HEK293T (cell line): Measurements from ENCODE around the gene NFIA.

ENCODE experiments used
- CTCF ChIA-PET: fragments of 350-600 bp; formaldehyde crosslinking; extraction: SDS; loops from one replicate; lab custom pipeline; 2021; ENCODE audit warnings: antibody characterized with exemption, inconsistent platforms; lab: Yijun Ruan, JAX
- POLR2A ChIA-PET: fragments of 350-600 bp; formaldehyde crosslinking; extraction: SDS; loops from one replicate; lab custom pipeline; 2020; ENCODE audit warnings: antibody characterized with exemption, inconsistent platforms; lab: Yijun Ruan, JAX
- DNase-seq: peaks from one replicate; pipeline ENCODE4 v3.0.0; 2012; ENCODE audit warnings: mixed read lengths; ENCODE audit errors: extremely low spot score
- ARNT ChIP-seq: fragments of 450-650 bp; IDR thresholded peaks from 2 replicates; pipeline ENCODE4 v1.6.1; 2017; ENCODE audit warnings: mild to moderate bottlenecking
- BHLHE40 ChIP-seq: fragments of 450-650 bp; IDR thresholded peaks from 2 replicates; pipeline ENCODE4 v1.6.1; 2016; ENCODE audit warnings: mild to moderate bottlenecking, moderate library complexity, borderline replicate concordance
- CTBP1 ChIP-seq: fragments of 450-650 bp; IDR thresholded peaks from 2 replicates; pipeline ENCODE4 v1.6.1; 2016; ENCODE audit warnings: borderline replicate concordance
- ELF4 ChIP-seq: fragments of 450-650 bp; IDR thresholded peaks from 2 replicates; pipeline ENCODE4 v1.6.1; 2017; ENCODE audit warnings: antibody characterized with exemption
- FOXA1 ChIP-seq: fragments of 450-650 bp; IDR thresholded peaks from 2 replicates; pipeline ENCODE4 v1.6.1; 2016; ENCODE audit warnings: mild to moderate bottlenecking
- FOXK2 ChIP-seq: fragments of 450-650 bp; IDR thresholded peaks from 2 replicates; pipeline ENCODE4 v1.6.1; 2016; ENCODE audit warnings: mild to moderate bottlenecking
- FOXM1 ChIP-seq: fragments of 450-650 bp; IDR thresholded peaks from 2 replicates; pipeline ENCODE4 v1.6.1; 2017; ENCODE audit warnings: mild to moderate bottlenecking, borderline replicate concordance
- HDGF ChIP-seq: fragments of 450-650 bp; IDR thresholded peaks from 2 replicates; pipeline ENCODE4 v1.6.1; 2017; ENCODE audit warnings: antibody characterized with exemption, borderline replicate concordance
- L3MBTL2 ChIP-seq: fragments of 450-650 bp; conservative IDR thresholded peaks from 2 replicates; pipeline ENCODE4 v1.6.1; 2016; ENCODE audit warnings: mild to moderate bottlenecking
- LEF1 ChIP-seq: fragments of 450-650 bp; IDR thresholded peaks from 2 replicates; pipeline ENCODE4 v1.6.1; 2017; ENCODE audit warnings: mild to moderate bottlenecking, borderline replicate concordance
- NFRKB ChIP-seq: fragments of 450-650 bp; IDR thresholded peaks from 2 replicates; pipeline ENCODE4 v1.6.1; 2016; ENCODE audit warnings: mild to moderate bottlenecking, moderate library complexity
- PKNOX1 ChIP-seq: fragments of 450-650 bp; IDR thresholded peaks from 2 replicates; pipeline ENCODE4 v1.6.1; 2016
- SP1 ChIP-seq: fragments of 450-650 bp; IDR thresholded peaks from 2 replicates; pipeline ENCODE4 v1.6.1; 2017
- SUZ12 ChIP-seq: fragments of 450-650 bp; IDR thresholded peaks from 2 replicates; pipeline ENCODE4 v1.6.1; 2016; ENCODE audit warnings: mild to moderate bottlenecking
- TARDBP ChIP-seq: fragments of 450-650 bp; IDR thresholded peaks from 2 replicates; pipeline ENCODE4 v1.6.1; 2016
- ZNF384 ChIP-seq: fragments of 450-650 bp; IDR thresholded peaks from 2 replicates; pipeline ENCODE4 v1.6.1; 2016

NFIA gene

DNA sequence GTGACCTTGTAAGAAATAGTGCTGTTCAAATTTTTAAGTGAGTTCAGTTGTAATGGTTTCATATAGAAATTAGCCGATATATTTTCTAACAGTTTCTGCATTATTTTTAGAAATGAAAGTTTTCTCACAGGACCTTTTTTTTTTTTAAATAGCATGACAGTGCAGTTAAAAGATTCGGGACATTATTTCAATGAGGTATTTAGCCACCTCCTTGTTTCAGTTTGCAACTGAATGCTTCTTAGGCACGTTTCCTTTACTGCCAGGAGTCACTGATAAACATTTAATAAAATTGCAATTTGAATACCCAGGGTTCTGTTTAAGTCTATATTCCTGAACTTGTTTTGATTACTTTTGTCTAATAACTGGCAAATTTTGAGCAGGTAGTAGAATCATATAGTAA is 337.9 kb downstream of the NFIA start:
- no peak for DNase-seq
- POLR2A ChIA-PET: no interaction called here
- TF ChIP-seq CTBP1: no peak
- no peak for TF ChIP-seq ELF4
- no peak for TF ChIP-seq TARDBP
- TF ChIP-seq FOXA1: no peak
- TF ChIP-seq NFRKB: no peak
- no peak for TF ChIP-seq LEF1
- no peak for TF ChIP-seq ZNF384
- TF ChIP-seq FOXK2: no peak
- TF ChIP-seq BHLHE40: no peak
- TF ChIP-seq PKNOX1: no peak
- TF ChIP-seq FOXM1: no peak
- TF ChIP-seq ARNT: no peak
- TF ChIP-seq SP1: no peak
- CTCF ChIA-PET: interaction anchor here (0.5 kb wide), 1 partner anchor 9 kb away, joined by 4 read pairs; no protein-coding TSS in a partner anchor

- no peak for DNase-seq
- POLR2A ChIA-PET: no interaction called here
- no peak for TF ChIP-seq TARDBP
- TF ChIP-seq ZNF384: no peak
- no peak for TF ChIP-seq PKNOX1
- no peak for TF ChIP-seq HDGF
- no peak for TF ChIP-seq L3MBTL2
- no peak for TF ChIP-seq FOXM1
- no peak for TF ChIP-seq SUZ12
- TF ChIP-seq BHLHE40: no peak
- TF ChIP-seq FOXK2: no peak
- no peak for TF ChIP-seq CTBP1
- TF ChIP-seq LEF1: no peak
- no peak for TF ChIP-seq NFRKB
- TF ChIP-seq FOXA1: no peak
- no peak for TF ChIP-seq SP1
- no peak for TF ChIP-seq ELF4
- no peak for TF ChIP-seq ARNT
- CTCF ChIA-PET: interaction anchor here (0.5 to 0.6 kb wide), 2 partner anchors 8 to 32 kb away, joined by 4 to 5 read pairs; no protein-coding TSS in a partner anchor
These were observed 338.8 kb downstream of the NFIA start for GRCh38 chr1:61420909-61421835.

- ChIA-PET CTCF (interaction anchor here (0.6 kb wide), 1 partner anchor 56 kb away, joined by 4 read pairs; no protein-coding TSS in a partner anchor), POLR2A (no interaction called here)
- no peak for TF ChIP-seq L3MBTL2
- TF ChIP-seq NFRKB: no peak
- no peak for TF ChIP-seq ELF4
- no peak for TF ChIP-seq FOXM1
- TF ChIP-seq TARDBP: no peak
- TF ChIP-seq CTBP1: no peak
- no peak for TF ChIP-seq FOXK2
- no peak for TF ChIP-seq LEF1
- no peak for TF ChIP-seq PKNOX1
- TF ChIP-seq ZNF384: no peak
- DNase-seq: no peak
These were observed 341.3 kb downstream of the NFIA start for GRCh38 chr1:61423643-61424042.

GRCh38 chr1:61424382-61424781 is 342.0 kb downstream of the NFIA start:
- ChIA-PET CTCF (interaction anchor here (0.6 kb wide), 1 partner anchor 56 kb away, joined by 4 read pairs; no protein-coding TSS in a partner anchor), POLR2A (no interaction called here)
- no peak for TF ChIP-seq FOXM1
- peak; percentile 12; the same call in 1 of the 2 replicates for TF ChIP-seq PKNOX1
- no peak for DNase-seq

DNA sequence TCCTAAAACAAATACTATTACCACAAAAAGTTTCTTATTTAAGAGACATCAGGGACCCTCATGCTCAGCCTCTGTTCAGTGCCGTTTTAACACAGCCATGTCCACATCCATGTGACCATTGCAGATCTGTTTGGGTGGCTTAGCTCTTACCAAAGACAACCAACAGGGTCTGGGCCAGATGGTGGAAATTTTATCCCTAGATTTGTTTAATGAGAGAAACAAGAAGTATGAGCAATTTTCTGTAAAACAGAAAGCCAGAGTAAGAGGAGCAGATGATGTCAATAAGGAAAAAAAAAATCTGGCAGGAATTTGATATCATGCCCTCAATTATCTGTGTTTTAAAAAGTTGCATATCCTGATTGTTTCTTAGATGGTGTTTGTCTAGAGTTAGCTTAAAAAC is 342.7 kb downstream of the NFIA start:
- no peak for DNase-seq
- CTCF ChIA-PET: no interaction called here
- TF ChIP-seq L3MBTL2 (no peak), LEF1 (no peak), NFRKB (no peak), FOXM1 (no peak), BHLHE40 (no peak), TARDBP (no peak), FOXA1 (no peak), SP1 (no peak), SUZ12 (no peak), ARNT (no peak), ELF4 (no peak), PKNOX1 (no peak), HDGF (no peak), CTBP1 (no peak), ZNF384 (no peak; the same call in 1 of the 2 replicates), FOXK2 (no peak)
- POLR2A ChIA-PET: no interaction called here
